Activated CD8-positive, alpha-beta memory T cell treated with anti-CD3 and anti-CD28 coated beads, Interleukin-2, amount 50 U/mL, for 24 hours (primary cell): ENCODE data around the gene KRT38.
"Not testable (repeated sequence)": the region's sequence is repeated elsewhere in the genome, so short reads cannot be mapped to it uniquely, and the experiment has no call there.

Experiments used
- DNase-seq: peaks from one replicate; pipeline ENCODE4 v3.0.0-alpha.2; 2020; ENCODE audit errors: extremely low read depth

KRT38 gene

DNA sequence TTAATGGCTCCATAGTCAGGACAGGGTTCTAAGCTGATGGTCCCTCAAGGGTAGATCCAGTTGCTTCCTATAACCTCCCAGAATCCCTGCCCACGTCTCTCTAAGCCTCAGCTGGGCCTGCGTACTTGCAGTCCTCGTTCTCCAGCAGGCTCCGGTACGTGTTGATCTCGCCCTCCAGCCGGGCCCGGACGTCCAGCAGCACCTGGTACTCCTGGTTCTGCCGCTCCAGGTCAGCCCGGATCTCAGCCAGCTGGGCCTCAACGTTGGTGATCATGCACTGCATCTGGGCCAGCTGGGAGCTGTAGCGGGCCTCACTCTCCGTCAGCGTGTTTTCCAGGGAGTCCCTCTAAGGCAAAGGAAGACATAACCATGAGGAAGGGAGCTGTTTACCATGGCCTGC is 21.9 kb upstream of the KRT38 start:
- DNase-seq = no peak

DNA sequence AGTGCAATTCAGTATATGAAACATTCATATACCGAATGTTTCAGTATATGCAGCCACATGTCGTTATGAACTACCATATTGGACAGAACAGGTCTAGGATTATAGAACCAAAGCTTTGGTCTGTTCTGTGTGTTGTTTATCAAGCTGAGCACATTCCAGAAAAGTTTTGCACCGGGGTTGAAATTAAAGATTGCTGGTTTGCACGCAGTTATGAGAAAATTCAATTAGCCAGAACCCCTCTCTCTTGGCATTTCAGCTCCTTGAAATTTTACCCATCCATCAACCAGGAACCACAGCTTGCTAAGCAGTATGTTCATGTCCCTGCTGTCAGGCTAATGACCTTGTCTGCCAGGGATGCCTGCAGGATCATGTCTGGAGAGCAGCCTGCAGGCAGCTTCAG is 16.9 kb upstream of the KRT38 start:
- no peak for DNase-seq

DNA sequence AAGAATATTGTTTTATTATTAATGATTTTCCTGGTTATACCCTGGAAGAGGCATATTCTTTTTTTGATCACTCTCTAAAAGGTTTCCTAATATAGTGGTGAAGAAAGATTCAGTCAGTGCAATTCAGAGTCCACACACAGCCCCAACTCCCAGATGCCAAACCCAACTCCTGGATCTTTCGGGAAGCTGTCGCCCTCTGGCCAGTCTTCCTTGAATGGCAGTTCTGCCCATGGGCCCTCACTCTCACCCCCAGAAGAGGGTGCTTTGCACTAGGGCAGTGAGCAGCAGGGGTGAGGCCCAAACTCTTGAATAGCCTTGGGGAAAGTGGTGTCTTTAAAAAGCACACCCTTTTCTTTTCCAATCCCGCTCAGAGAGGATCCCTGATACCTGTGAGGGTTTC is 15.4 kb upstream of the KRT38 start:
- no peak for DNase-seq

DNA sequence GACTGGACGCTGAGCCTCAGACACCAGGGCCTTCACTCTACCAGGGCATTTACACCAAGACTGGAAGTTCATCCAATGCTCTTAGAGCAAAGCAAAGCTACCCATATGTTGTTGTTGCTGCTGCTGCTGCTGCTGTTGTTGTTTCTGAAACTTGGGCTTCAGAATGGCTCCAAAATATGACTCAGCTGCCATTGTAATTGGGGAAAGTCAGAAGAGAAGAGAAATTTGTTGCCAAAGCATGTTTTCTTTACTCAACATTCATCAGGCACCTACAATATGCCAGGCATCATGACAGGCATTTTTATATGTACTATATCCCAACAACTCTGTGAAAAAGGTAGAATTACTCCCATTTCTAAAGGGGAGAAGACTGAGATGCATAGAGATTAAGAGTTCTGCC is 14.5 kb upstream of the KRT38 start:
- no peak for DNase-seq

DNA sequence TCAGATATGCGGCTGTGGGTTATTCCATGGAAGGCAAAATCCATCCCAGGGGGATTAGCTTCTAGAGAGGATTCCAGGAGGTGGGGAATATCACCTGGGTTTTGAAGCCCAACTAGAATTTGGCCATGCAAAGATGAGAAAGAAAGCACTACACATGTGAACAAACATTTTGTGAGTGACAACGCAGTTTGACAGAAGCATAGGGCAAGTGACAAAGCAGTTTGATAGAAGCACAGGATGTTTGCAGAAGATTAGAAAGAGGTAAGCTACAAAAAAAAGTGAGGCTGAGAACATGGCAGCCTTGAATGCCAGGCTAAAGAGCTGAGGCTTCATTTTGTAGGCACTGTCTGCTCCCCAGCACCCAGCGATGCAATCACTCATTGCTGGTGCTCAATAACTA is 12.3 kb upstream of the KRT38 start:
- no peak for DNase-seq

DNA sequence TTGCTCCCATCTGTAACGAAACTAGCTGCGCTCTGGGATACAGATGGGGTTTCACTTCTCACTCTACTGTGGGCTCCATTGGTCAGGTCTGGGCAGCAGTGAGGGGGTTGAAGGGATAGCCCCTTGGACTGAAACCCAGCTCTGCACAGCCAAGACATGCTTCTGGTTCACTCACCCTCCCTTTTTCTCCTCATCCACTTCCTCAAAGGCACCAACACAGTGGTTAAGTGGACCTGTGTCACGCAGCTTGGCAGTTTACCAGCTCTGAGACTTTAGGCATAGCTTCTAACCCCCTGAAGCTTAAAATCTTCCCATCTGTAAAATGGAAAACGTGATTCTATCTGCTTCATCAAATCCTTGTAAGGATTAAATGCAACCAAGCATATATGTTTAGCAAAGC is 11.5 kb upstream of the KRT38 start:
- no peak for DNase-seq

DNA sequence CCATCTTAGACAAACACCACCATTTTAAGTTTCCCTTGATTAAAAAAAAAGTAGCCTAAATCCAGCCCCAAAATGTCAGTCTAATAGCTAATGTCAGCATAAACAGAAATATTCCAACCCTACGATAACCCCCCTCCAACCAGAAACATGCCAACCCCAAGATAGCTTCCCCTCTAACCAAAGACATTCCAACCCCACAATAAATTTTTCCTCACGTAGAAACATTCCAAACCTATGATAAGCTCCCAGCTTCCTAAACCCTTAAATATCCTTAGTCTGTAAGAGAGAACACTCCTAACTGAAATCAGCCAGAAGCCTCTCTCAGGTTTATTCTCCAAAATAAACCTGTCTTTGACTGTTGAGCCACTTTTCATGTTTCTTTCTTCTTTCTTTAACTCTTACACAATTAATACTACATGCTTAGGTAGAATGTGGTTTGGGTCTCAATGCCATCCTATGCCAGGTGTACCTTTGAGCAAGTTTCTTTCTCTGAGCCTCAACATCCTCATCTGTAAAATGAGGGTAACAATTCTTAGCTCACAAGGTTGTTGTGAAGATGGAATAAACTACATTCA is 10.5 kb upstream of the KRT38 start:
- no peak for DNase-seq

DNA sequence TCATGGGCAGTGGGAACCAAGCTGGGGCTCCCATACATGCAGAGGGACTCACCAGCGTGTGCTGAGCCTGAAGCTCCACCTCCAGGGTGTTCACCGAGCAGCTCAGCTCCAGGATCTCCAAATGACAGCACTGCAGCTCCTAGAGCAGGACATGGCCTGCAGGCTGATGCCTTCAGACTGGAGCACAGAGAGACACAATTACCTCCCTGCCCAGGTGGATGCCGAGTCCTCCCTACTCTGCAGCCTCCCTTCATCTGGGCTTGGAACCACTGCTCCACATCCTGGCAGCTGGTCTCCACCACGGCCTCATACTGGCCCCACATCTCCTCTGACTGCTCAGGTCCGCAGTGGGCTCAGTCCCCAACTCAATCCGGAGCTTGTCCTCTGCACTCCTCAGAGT is 8.2 kb upstream of the KRT38 start:
- DNase-seq = no peak

DNA sequence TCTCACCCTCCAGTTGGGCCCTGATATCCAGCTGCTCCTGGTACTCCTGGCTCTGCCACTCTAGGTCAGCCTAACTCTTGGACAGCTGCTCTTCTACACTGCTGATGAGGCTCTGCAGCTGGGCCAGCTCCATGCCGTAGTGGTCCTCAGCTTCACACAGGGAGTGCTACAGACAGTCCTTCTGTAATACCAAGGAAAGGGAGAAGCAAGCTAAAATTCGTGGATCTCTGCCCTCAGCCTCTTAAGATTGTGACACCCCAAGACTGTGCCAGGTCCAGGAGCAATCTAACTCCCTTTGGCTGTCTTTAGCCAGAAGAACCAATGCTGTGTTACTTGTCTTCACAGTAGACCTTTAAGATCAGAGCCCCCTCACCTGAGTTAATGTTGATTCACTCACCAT is 7.7 kb upstream of the KRT38 start:
- DNase-seq = no peak

DNA sequence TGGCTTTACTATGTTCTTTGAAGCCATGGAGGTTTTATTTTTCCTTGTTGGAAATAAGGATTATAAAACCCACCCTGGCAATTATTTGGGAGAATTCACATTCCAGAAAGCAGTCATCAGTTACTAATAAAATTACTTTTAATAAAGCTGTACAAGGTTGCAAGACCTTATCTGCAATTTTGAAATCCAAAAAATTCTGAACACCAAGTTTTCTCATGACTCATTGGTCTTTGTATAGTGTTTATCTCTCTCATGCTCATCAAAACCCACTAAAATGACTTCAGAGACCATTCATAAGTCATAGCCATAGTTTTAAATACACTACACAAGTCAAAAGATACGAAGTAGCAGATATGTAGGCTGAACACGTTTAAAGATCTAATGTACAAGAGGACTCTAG is 6.0 kb upstream of the KRT38 start:
- no peak for DNase-seq

DNA sequence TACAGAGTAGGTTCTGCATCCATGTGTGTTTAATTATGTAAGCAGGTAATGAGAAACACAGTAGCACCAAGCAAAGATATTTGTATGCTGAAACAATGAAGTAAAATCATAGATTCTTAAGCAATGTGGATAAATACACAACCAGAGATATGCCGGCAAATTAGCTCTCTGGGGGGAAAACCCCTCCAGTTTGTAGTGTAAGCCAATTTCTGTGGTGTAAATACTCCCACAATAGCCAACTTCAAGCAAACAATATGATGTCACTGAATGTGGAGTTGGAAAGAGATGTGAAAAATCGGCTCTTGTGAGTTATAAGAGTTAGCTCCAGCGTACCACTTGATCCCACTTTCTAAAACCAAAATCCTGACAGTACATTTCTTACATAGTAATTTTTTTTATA is 3.9 kb upstream of the KRT38 start:
- no peak for DNase-seq

DNA sequence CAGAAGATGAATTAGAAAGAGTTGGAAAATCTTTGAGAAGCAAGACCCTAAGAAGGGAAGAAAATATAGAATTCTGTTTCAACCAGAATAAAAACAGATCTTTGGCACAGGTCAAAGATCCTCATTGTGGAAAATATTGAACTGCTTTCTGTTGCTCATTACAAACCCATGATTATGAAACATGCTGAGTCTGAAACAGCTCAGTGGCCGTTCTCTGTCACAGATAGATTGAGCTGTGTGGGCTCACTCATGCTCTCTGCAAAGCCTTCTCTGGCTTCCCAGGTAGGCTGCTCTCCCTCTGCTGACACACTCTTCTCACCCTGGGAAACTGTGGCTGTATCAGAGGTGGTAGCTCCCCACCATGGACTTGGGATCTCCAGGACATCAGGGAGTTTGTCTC is 3.4 kb upstream of the KRT38 start:
- no peak for DNase-seq

DNA sequence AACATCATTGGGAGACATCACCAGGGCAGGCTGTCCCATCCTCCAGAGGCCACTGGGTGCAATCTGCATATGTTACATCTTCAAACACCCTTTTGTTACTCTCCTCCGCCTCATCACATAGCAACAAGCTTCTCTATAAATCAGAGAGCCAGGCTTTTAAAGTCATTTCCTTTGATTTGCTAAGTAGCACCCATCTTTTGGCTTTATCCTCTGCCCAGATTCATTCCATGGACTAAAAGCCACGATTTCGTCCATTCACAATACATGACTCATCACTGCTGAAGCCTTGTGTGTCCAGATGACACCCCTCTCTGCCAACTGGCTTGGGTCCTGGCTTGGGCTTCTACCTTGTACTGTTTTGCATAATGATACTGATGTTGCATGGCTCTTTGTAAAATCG is 2.0 kb upstream of the KRT38 start:
- DNase-seq = no peak

DNA sequence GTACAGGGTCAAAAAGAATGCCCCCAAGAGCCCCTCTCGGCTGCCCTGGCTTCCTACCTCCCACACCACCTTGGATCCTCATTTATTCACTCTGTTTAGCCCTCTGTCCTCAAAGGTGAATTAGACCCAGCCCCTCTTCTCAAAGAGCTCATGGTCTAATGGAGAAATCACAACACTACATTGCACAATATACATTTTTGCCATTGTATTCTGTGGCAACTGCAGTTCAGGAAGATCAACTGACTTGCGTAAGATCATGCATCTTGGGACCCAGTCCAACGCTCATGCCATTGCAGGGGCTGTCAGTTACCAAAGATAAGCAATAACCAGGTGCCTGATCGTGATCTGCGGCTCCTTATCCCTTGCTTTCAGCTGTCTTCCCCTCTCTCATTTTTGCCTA is 1.4 kb downstream of the KRT38 start:
- DNase-seq = no peak

DNA sequence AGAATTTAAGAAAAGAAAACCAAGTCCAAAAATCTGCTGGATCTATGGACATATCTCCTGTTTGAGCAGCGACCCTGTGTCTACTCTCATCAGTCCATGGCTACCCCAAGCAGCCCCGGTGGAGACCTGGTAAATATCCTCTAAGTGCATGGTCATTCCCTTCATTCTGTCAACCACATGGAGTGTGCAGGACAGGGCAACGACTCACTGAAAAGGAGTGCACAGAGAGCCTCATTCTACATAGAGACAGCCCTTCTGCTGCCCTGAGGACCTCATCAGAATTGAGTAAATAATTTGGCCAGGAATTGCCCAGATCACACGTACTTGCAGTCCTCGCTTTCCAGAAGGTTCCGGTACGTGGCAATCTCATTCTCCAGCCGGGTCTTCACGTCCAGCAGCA is 3.0 kb downstream of the KRT38 start:
- DNase-seq = no peak

DNA sequence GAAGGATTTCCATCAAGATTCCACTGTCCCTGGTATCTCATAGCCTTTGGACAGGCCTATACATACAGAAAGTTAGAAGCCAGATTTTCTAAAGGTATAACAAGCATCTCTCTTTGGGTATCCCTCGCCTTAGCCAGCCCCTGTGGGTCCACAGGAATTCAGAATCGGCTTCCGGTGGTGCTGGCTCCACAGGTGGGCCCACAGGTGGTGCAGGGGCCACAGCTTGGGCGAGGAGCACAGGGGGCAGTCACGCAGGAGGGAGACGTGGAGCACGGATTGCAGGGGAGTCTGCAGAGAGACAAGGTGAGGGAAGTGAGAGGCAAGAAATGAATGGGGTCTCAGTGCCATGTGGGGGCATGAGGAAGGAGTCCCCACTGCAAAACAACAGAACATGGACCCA is 3.5 kb downstream of the KRT38 start:
- no peak for DNase-seq

DNA sequence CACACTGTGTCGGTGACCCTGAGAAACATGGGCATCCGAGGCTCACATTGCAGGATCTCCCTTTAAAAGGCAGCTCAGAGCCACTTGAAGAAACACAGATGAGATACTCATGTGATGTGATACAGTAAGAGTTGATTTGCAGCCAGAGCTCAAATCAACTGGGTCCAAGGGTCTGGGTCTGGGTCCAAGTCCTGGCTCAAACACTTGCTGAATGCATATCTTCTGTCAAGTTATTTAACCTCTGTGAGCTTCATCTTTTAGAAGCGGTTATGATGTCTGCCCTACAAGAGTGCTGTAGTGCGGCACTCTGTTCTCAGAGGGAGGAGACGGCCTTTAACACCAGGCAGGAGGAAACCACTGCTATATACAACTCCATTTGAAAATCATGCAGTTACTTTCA is 6.4 kb downstream of the KRT38 start:
- DNase-seq = no peak

DNA sequence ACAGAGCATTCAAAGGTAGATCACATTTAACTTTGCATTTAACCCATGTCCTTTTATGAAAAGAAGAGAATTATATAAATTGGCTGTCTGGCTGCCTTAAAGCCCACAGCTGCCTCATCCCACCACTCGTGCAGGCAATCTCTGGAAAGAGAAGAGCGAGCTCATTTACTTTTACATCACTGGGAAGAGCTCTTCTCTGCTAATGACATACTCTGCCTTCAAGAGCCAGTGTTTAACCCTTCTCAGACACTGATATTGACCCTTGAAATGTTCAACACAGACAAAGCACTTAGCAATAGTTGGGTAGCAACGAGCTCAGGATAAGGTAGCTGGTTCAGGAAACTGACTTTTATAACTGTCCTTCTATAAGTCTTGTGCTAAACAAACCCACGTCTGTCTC is 6.8 kb downstream of the KRT38 start:
- no peak for DNase-seq

DNA sequence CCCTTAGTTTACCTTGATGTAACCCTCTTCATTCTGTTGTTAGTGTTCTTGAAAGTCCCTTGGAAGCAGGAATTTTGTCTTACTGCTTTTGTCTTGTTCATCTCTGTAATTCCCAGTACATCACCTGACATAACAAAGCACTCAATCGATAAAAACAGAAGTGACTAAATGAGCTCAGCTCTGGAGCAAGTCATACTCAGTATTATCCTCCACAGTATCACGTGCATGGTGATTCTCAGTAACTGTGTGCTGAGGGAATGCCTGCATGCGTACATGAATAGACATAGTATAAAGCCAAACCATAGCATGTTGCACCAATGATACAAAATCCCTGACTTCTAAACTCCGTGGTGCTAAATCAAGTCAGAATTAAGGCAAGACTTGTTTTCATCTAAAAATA is 7.2 kb downstream of the KRT38 start:
- no peak for DNase-seq

DNA sequence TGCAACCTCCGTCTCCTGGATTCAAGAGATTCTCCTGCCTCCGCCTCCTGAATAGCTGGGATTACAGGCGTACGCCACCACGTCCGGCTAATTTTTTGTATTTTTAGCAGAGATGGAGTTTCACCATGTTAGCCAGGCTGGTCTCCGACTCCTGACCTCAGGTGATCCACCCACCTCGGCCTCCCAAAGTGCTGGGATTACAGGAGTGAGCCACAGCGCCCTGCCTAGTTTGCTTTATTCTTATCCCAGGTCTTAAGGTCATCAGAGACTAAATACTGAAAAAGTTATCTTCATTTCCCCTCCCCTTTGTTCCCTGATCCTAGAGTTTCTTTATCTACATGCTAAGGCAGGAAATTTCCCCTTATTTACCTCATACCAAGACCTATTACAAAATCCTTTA is 10.4 kb downstream of the KRT38 start:
- not testable (repeated sequence) for DNase-seq

DNA sequence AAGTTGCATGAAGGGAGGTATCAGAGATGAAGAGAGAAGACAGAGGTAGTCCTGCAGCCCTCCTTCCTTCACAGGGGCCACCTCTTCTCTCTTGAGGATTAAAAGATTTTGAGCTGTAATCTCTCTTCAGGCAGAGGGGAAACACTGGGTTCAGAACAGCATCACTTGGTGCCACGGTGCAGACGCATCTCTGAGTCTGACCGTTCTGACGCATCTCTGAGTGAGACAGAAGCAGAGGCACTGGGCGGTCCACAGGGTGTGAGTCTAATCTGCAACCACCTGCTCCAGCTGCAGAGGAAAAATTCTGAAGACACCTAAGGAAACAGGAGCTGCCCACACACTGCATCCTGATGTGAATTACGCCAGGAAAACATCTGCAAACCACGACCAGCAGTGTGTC is 11.1 kb downstream of the KRT38 start:
- no peak for DNase-seq

DNA sequence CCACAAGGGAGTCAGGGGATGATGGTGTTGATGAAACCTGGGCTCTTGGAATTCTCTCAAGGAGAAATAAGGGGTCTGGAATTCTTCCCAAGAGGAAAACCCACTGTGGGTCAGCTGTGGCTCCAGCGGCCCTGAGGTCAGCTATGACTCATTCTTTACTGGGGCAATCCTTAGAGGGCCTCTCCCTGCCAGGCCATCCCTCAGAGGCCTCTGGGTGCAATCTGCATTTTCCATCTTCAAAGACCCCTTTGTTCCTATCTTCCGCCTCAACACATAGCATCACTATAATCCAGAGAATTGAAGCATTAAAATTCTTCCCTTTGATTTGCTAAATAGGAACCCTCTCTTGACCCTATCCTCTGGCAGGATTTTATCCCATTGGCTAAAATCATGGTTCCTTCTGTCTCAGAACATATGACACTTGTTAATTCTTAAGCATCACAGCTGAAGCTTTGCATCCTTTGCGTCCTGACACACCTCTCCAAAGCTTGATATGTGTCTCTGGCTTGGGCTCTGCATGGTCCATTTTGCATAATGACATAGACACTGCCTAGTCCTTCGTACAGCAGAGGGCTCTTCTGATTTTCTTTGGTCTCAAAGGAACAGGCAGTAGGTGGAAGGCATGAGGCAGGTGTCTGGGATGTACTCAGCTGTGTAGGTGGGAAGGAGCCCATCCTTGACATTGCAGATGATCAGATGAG is 12.0 kb downstream of the KRT38 start:
- no peak for DNase-seq

DNA sequence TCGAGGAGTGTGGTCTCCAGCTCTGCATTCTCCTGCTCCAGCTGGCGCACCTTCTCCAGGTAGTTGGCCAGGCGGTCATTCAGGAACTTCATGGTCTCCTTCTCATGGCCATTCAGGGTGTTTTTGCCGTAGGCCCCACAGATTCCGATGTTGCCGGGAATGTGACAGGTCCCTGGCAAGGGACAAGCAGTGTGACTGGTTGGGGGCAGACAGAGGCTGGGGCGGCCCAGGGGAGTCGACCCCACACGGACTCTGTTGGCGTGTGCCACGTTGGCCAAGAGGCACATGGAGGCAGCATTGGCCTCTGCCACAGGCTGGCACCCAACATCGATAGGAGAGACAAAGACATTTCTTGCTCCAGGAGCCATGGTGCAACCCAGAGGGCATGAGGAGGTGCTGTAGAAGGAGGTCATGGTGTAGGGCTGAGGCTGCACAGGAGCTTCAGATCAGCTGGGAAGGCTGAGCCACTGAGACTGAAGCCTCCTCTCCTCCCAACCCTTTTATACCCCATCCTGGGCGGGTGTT is 16.6 kb downstream of the KRT38 start, which contains the start of gene KRT37:
KRT37 (minus strand) TSS at position 475 of the 525 bp plus-strand sequence; CDS start at position 413, 62 bp downstream.
- DNase-seq = no peak

DNA sequence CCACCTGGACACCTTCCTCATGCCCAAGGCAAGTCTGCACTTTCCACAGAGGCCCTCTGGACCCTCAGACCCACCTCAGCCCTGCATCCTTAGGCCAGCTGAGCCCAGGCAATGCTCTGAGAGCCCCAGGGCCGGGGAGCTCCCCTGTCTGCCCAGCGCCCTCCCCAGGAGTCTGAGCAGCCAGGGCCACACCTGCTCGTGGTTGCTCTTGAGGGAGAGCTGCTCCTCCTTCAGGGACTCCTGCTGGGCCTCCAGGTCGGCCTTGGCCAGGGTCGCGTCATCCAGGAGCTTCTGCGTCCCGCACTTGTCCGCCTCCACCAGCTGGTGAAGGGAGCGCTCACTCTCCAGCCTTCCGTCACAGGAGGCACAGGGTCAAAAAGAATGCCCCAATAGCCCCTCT is 18.2 kb downstream of the KRT38 start:
- DNase-seq = not testable (repeated sequence)
